ENCODE measurements around the gene KRT32.

KRT32 gene

GRCh38 chr17:41421617-41422016 is 45.6 kb downstream of the KRT32 start:
- DNase-seq: no peak

GRCh38 chr17:41421116-41421515 is 46.1 kb downstream of the KRT32 start:
- no peak for DNase-seq

GRCh38 chr17:41420134-41420533 is 47.1 kb downstream of the KRT32 start:
- no peak for DNase-seq

- DNase-seq: no peak
Measured at GRCh38 chr17:41419716-41420115, 47.5 kb downstream of the KRT32 start.

GRCh38 chr17:41418116-41418860 is 48.9 kb downstream of the KRT32 start:
- no peak for DNase-seq

GRCh38 chr17:41417576-41418015 is 49.6 kb downstream of the KRT32 start:
- DNase-seq: no peak

- no peak for DNase-seq
Measured at GRCh38 chr17:41417127-41417526, 50.1 kb downstream of the KRT32 start.

- DNase-seq: no peak
Measured at GRCh38 chr17:41416479-41416878, 50.7 kb downstream of the KRT32 start.

- no peak for DNase-seq
Measured at GRCh38 chr17:41415833-41416335, 51.3 kb downstream of the KRT32 start.

GRCh38 chr17:41415411-41415810 is 51.8 kb downstream of the KRT32 start:
- DNase-seq: no peak

- DNase-seq: no peak
Measured at GRCh38 chr17:41413982-41414381, 53.2 kb downstream of the KRT32 start.

GRCh38 chr17:41413353-41413957 is 53.7 kb downstream of the KRT32 start:
- no peak for DNase-seq

- no peak for DNase-seq
Measured at GRCh38 chr17:41411072-41411840, 55.9 kb downstream of the KRT32 start.
